ENCODE measurements around the gene ADAMTS16. TPM values are rescaled to one million over a fixed set of nuclear protein-coding genes. Genes with fewer than 3 reads are reported as not detected.

ADAMTS16 gene
- total RNA-seq, 2 donors from 2014 or later: 0.11 TPM; not detected in 1

- H3K36me3 ChIP-seq: no peaks in the 10 kb centered on the region
- no peaks in the 10 kb centered on the region for H3K9me3 ChIP-seq
- intact Hi-C loops (cut with DNase I): no loop called here
- WGBS: 77% methylated on average over 5 of the region's 5 CpGs
- no peaks in the 10 kb centered on the region for H3K27me3 ChIP-seq (replicated peaks; ENCODE audit: insufficient read depth)
- no peak overlapping the region for H3K4me3 ChIP-seq
- no peaks in the 10 kb centered on the region for H3K4me1 ChIP-seq (replicated peaks)
- no peak for TF ChIP-seq POLR2A (IDR thresholded peaks at IDR 0.05)
- no peak for TF ChIP-seq POLR2AphosphoS5 (IDR thresholded peaks at IDR 0.05)
- TF ChIP-seq CTCF (IDR thresholded peaks at IDR 0.05): no peak
- no peak for DNase-seq (ENCODE audit: low spot score)
- H3K27ac ChIP-seq: no peak overlapping the region
Observed at GRCh38 chr5:5293029-5293428, 152.9 kb downstream of the ADAMTS16 start.

- DNase-seq (ENCODE audit: low spot score): no peak
- Histone ChIP-seq H3K9me3 (no peaks in the 10 kb centered on the region), H3K36me3 (no peaks in the 10 kb centered on the region), H3K4me1 (replicated peaks) (no peaks in the 10 kb centered on the region), H3K27me3 (replicated peaks; ENCODE audit: insufficient read depth) (no peaks in the 10 kb centered on the region), H3K4me3 (no peak overlapping the region), H3K27ac (no peak overlapping the region)
- 95% methylated on average over 1 of the region's 1 CpG for WGBS
- TF ChIP-seq CTCF (IDR thresholded peaks at IDR 0.05) (no peak), POLR2A (IDR thresholded peaks at IDR 0.05) (no peak), POLR2AphosphoS5 (IDR thresholded peaks at IDR 0.05) (no peak)
- intact Hi-C loops (cut with DNase I): no loop called here
Observed at GRCh38 chr5:5294429-5294828, 154.3 kb downstream of the ADAMTS16 start.

- intact Hi-C loops (cut with DNase I): no loop called here
- no peak for TF ChIP-seq CTCF (IDR thresholded peaks at IDR 0.05)
- no peak for TF ChIP-seq POLR2AphosphoS5 (IDR thresholded peaks at IDR 0.05)
- no peak for TF ChIP-seq POLR2A (IDR thresholded peaks at IDR 0.05)
- no peak overlapping the region for H3K4me3 ChIP-seq
- WGBS: 73% methylated on average over 4 of the region's 4 CpGs
- no peaks in the 10 kb centered on the region for H3K36me3 ChIP-seq
- H3K4me1 ChIP-seq (replicated peaks): no peaks in the 10 kb centered on the region
- DNase-seq (ENCODE audit: low spot score): no peak
- H3K27me3 ChIP-seq (replicated peaks; ENCODE audit: insufficient read depth): no peaks in the 10 kb centered on the region
- H3K9me3 ChIP-seq: no peaks in the 10 kb centered on the region
- H3K27ac ChIP-seq: no peak overlapping the region
Observed at GRCh38 chr5:5295351-5295750, 155.2 kb downstream of the ADAMTS16 start.

GRCh38 chr5:5296051-5296450 is 155.9 kb downstream of the ADAMTS16 start:
- H3K36me3 ChIP-seq: no peaks in the 10 kb centered on the region
- H3K27ac ChIP-seq: no peak overlapping the region
- intact Hi-C loops (cut with DNase I): no loop called here
- no peak overlapping the region for H3K4me3 ChIP-seq
- H3K27me3 ChIP-seq (replicated peaks; ENCODE audit: insufficient read depth): no peaks in the 10 kb centered on the region
- H3K4me1 ChIP-seq (replicated peaks): no peaks in the 10 kb centered on the region
- WGBS: over 99% methylated on average over 6 of the region's 6 CpGs
- H3K9me3 ChIP-seq: no peaks in the 10 kb centered on the region
- no peak for DNase-seq (ENCODE audit: low spot score)
- TF ChIP-seq CTCF (IDR thresholded peaks at IDR 0.05) (no peak), POLR2A (IDR thresholded peaks at IDR 0.05) (no peak), POLR2AphosphoS5 (IDR thresholded peaks at IDR 0.05) (no peak)

- 40% methylated on average over 9 of the region's 9 CpGs for WGBS
- Histone ChIP-seq H3K4me3 (no peak overlapping the region), H3K36me3 (no peaks in the 10 kb centered on the region), H3K4me1 (replicated peaks) (no peaks in the 10 kb centered on the region), H3K27ac (no peak overlapping the region), H3K9me3 (no peaks in the 10 kb centered on the region), H3K27me3 (replicated peaks; ENCODE audit: insufficient read depth) (no peaks in the 10 kb centered on the region)
- no peak for DNase-seq (ENCODE audit: low spot score)
- TF ChIP-seq CTCF (IDR thresholded peaks at IDR 0.05) (no peak), POLR2A (IDR thresholded peaks at IDR 0.05) (no peak), POLR2AphosphoS5 (IDR thresholded peaks at IDR 0.05) (no peak)
- intact Hi-C loops (cut with DNase I): no loop called here
Observed at GRCh38 chr5:5297432-5298067, 157.4 kb downstream of the ADAMTS16 start.
